GM18526 (cell line): ENCODE results near the gene BAK1.

Experiments used
- POLR2A ChIP-seq: IDR thresholded peaks from 3 replicates; pipeline ENCODE4 v1.6.1; 2011; ENCODE audit not compliant: insufficient read length; ENCODE audit errors: extremely low read depth

The BAK1 gene

GRCh38 chr6:33613146-33613794 lies 33.2 kb upstream of the BAK1 start:
- TF ChIP-seq POLR2A, result no peak

GRCh38 chr6:33610779-33611732 lies 31.0 kb upstream of the BAK1 start:
- no peak for TF ChIP-seq POLR2A

GRCh38 chr6:33610067-33610466 lies 30.0 kb upstream of the BAK1 start:
- TF ChIP-seq POLR2A, result no peak

- no peak for TF ChIP-seq POLR2A
Observed at GRCh38 chr6:33609528-33609927, 29.5 kb upstream of the BAK1 start.

- no peak for TF ChIP-seq POLR2A
Observed at GRCh38 chr6:33609019-33609418, 28.9 kb upstream of the BAK1 start.

- no peak for TF ChIP-seq POLR2A
Observed at GRCh38 chr6:33607784-33608161, 27.7 kb upstream of the BAK1 start.

GRCh38 chr6:33607126-33607783 lies 27.2 kb upstream of the BAK1 start:
- TF ChIP-seq POLR2A, result no peak

- TF ChIP-seq POLR2A, result no peak
Observed at GRCh38 chr6:33606642-33607041, 26.6 kb upstream of the BAK1 start.

- no peak for TF ChIP-seq POLR2A
Observed at GRCh38 chr6:33604941-33605854, 25.1 kb upstream of the BAK1 start.

GRCh38 chr6:33602180-33602579 lies 22.1 kb upstream of the BAK1 start:
- TF ChIP-seq POLR2A, result no peak

- TF ChIP-seq POLR2A, result no peak
Observed at GRCh38 chr6:33600761-33601160, 20.7 kb upstream of the BAK1 start.

- no peak for TF ChIP-seq POLR2A
Observed at GRCh38 chr6:33599413-33599938, 19.4 kb upstream of the BAK1 start.

GRCh38 chr6:33597551-33598322 lies 17.7 kb upstream of the BAK1 start:
- no peak for TF ChIP-seq POLR2A
